Glomerular endothelial cell (primary cell): Measurements from ENCODE around the gene ZNF548. TPM values are rescaled to one million over a fixed set of nuclear protein-coding genes. Genes with fewer than 3 reads are reported as not detected.

Experiments
- DNase-seq: peaks from one replicate; pipeline ENCODE4 v3.0.0-alpha.2; 2011; ENCODE audit warnings: low read depth, low spot score; ENCODE audit errors: extremely low read depth
- total RNA-seq: library from RNA; depleted of rRNA; stranded (reverse); fragments of >200 nt; gene quantifications from 2 replicates; pipeline ENCODE4 v1.2.3, GENCODE V29; 2015

Gene ZNF548
- total RNA-seq, 1 donor from 2014 or later, result 9.9 TPM

- no peak for DNase-seq
These were observed 6.1 kb downstream of the ZNF548 start for GRCh38 chr19:57395710-57396109.

GRCh38 chr19:57398868-57399267, 9.2 kb downstream of the ZNF548 start:
- no peak for DNase-seq

GRCh38 chr19:57403737-57404563, 14.3 kb downstream of the ZNF548 start:
- DNase-seq, result no peak

- DNase-seq, result no peak
These were observed 17.0 kb downstream of the ZNF548 start for GRCh38 chr19:57406516-57407123.

- DNase-seq, result peak; percentile 70
These were observed 21.4 kb downstream of the ZNF548 start, which contains the start of gene ZNF17 for GRCh38 chr19:57410877-57411671. ZNF17 (plus strand) TSS chr19:57411161; CDS start chr19:57413616, 2,455 bp downstream.

GRCh38 chr19:57419439-57419838, 29.8 kb downstream of the ZNF548 start:
- no peak for DNase-seq

- DNase-seq, result no peak
These were observed 31.4 kb downstream of the ZNF548 start for GRCh38 chr19:57421037-57421436.

GRCh38 chr19:57434386-57435061, 44.9 kb downstream of the ZNF548 start:
- no peak for DNase-seq

GRCh38 chr19:57435062-57435978, 45.7 kb downstream of the ZNF548 start, which contains the start of gene ZNF749:
ZNF749 (plus strand) TSS chr19:57435325; CDS start chr19:57435579, 254 bp downstream.
- peak; percentile 89 for DNase-seq

- DNase-seq, result no peak
These were observed 46.8 kb downstream of the ZNF548 start for GRCh38 chr19:57436417-57436816.

GRCh38 chr19:57437931-57438330, 48.3 kb downstream of the ZNF548 start:
- no peak for DNase-seq

GRCh38 chr19:57438925-57439324, 49.3 kb downstream of the ZNF548 start:
- no peak for DNase-seq

- DNase-seq, result no peak
These were observed 52.5 kb downstream of the ZNF548 start for GRCh38 chr19:57441979-57442752.

GRCh38 chr19:57443121-57443696, 53.6 kb downstream of the ZNF548 start:
- DNase-seq, result no peak

GRCh38 chr19:57452307-57452706, 62.7 kb downstream of the ZNF548 start:
- DNase-seq, result no peak
